Calu3 (cell line): ENCODE data around the gene SKIC8. TPM values are rescaled to one million over a fixed set of nuclear protein-coding genes. Genes with fewer than 3 reads are reported as not detected.

Source experiments
- BruUV-seq: library from RNA; stranded (reverse); fragments of 400-500 nt; replicated peaks from 2 replicates; lab custom pipeline; 2021; lab: Mats Ljungman, UMichigan
- CTCF ChIA-PET: fragments of 300-600 bp; sonication (Branson Sonifier 250); formaldehyde crosslinking; loops from one replicate; lab custom pipeline; 2022; ENCODE audit warnings: antibody characterized with exemption; lab: Charles Lee
- DNase-seq: peaks from one replicate; pipeline ENCODE4 v3.0.0; 2022
- H3K27ac Mint-ChIP-seq: one replicate; pipeline ENCODE4 v1.8.0; 2022; ENCODE audit warnings: mixed read lengths; ENCODE audit not compliant: unreplicated experiment
- H3K27me3 Mint-ChIP-seq: one replicate; pipeline ENCODE4 v1.8.0; 2022; ENCODE audit warnings: mixed read lengths; ENCODE audit not compliant: unreplicated experiment
- H3K36me3 Mint-ChIP-seq: one replicate; pipeline ENCODE4 v1.8.0; 2022; ENCODE audit warnings: mild to moderate bottlenecking, moderate library complexity, mixed read lengths; ENCODE audit not compliant: insufficient read depth, unreplicated experiment
- H3K4me1 Mint-ChIP-seq: one replicate; pipeline ENCODE4 v1.8.0; 2022; ENCODE audit warnings: mild to moderate bottlenecking, low read depth, mixed read lengths; ENCODE audit not compliant: unreplicated experiment
- H3K4me3 Mint-ChIP-seq: one replicate; pipeline ENCODE4 v1.8.0; 2022; ENCODE audit warnings: mild to moderate bottlenecking, low read depth, moderate library complexity, mixed read lengths; ENCODE audit not compliant: unreplicated experiment
- H3K9me3 Mint-ChIP-seq: one replicate; pipeline ENCODE4 v1.8.0; 2022; ENCODE audit warnings: low read depth, mixed read lengths; ENCODE audit not compliant: unreplicated experiment
- CTCF ChIP-seq: fragments of 200-600 bp; IDR thresholded peaks from one replicate; pipeline ENCODE4 v1.8.0; 2022; ENCODE audit warnings: antibody characterized with exemption; ENCODE audit not compliant: unreplicated experiment
- intact Hi-C: fragments of 100-400 bp; cut with micrococcal nuclease; formaldehyde crosslinking; loops from one replicate; pipeline ENCODE4 v1.10.0; 2022; ENCODE audit not compliant: unreplicated experiment
- total RNA-seq: library from RNA; stranded (reverse); gene quantifications from 2 replicates; pipeline ENCODE4 v1.2.3, GENCODE V29; 2022

The SKIC8 gene
- total RNA-seq, 1 experiment from 2014 or later = 67.8 TPM

- Mint-ChIP-seq H3K36me3 (peaks cover 34% of the 10 kb centered on the region), H3K4me1 (peaks cover 26% of the 10 kb centered on the region), H3K9me3 (no peaks in the 10 kb centered on the region), H3K4me3 (peak overlapping the region; percentile 72), H3K27ac (peak overlapping the region; percentile 47), H3K27me3 (no peaks in the 10 kb centered on the region)
- intact Hi-C loops = no loop called here
- no TSS peak for BruUV-seq
- CTCF ChIA-PET = interaction anchor here (1.3 to 1.5 kb wide), 2 partner anchors 35 to 70 kb away, joined by 4 to 5 read pairs; partner anchors contain the start of gene SKIC8
- TF ChIP-seq CTCF = no peak
- no peak for DNase-seq
These were observed 34.3 kb downstream of the SKIC8 start for GRCh38 chr15:78265137-78265460.

- CTCF ChIA-PET = no interaction called here
- peaks cover 31% of the 10 kb centered on the region for H3K4me1 Mint-ChIP-seq
- no TSS peak for BruUV-seq
- H3K36me3 Mint-ChIP-seq = peaks cover 34% of the 10 kb centered on the region
- intact Hi-C loops = no loop called here
- TF ChIP-seq CTCF = peak; percentile 28
- peak within 1 kb of the TSS; percentile 72 for H3K4me3 Mint-ChIP-seq
- H3K27me3 Mint-ChIP-seq = no peaks in the 10 kb centered on the region
- peak; percentile 68 for DNase-seq
- peak within 1 kb of the TSS; percentile 47 for H3K27ac Mint-ChIP-seq
- H3K9me3 Mint-ChIP-seq = no peaks in the 10 kb centered on the region
These were observed 34.9 kb downstream of the SKIC8 start, which contains the start of gene DNAJA4 for GRCh38 chr15:78264304-78265136. Gene DNAJA4, plus strand, starts transcription at chr15:78264562. Its CDS starts 202 bp downstream, at chr15:78264764.

- H3K9me3 Mint-ChIP-seq = no peaks in the 10 kb centered on the region
- H3K27ac Mint-ChIP-seq = no peak overlapping the region
- peak; percentile 27 for DNase-seq
- BruUV-seq = no TSS peak
- H3K36me3 Mint-ChIP-seq = peaks cover 31% of the 10 kb centered on the region
- TF ChIP-seq CTCF = no peak
- no peaks in the 10 kb centered on the region for H3K27me3 Mint-ChIP-seq
- CTCF ChIA-PET = no interaction called here
- intact Hi-C loops = no loop called here
- peaks cover 38% of the 10 kb centered on the region for H3K4me1 Mint-ChIP-seq
- H3K4me3 Mint-ChIP-seq = peak overlapping the region; percentile 72
These were observed 35.5 kb downstream of the SKIC8 start for GRCh38 chr15:78263907-78264303.

GRCh38 chr15:78263351-78263781, 36.0 kb downstream of the SKIC8 start:
- intact Hi-C loops = no loop called here
- DNase-seq = no peak
- H3K9me3 Mint-ChIP-seq = no peaks in the 10 kb centered on the region
- H3K27me3 Mint-ChIP-seq = no peaks in the 10 kb centered on the region
- TF ChIP-seq CTCF = no peak
- H3K27ac Mint-ChIP-seq = no peak overlapping the region
- peaks cover 30% of the 10 kb centered on the region for H3K36me3 Mint-ChIP-seq
- peaks cover 42% of the 10 kb centered on the region for H3K4me1 Mint-ChIP-seq
- BruUV-seq = no TSS peak
- CTCF ChIA-PET = no interaction called here
- H3K4me3 Mint-ChIP-seq = peak overlapping the region; percentile 72
